Activated T-helper 17 cell treated with anti-CD3 and anti-CD28 coated beads, Interleukin-2, amount 50 U/mL, for 72 hours (primary cell): ENCODE data around the gene HNMT. TPM values are rescaled to one million over a fixed set of nuclear protein-coding genes. Genes with fewer than 3 reads are reported as not detected.
"Not testable (repeated sequence)": the region's sequence is repeated elsewhere in the genome, so short reads cannot be mapped to it uniquely, and the experiment has no call there.

Experiments
- ATAC-seq: fragments of 150-1000 bp; cut with Tn5 transposase; replicated peaks from 2 replicates; pipeline ENCODE4 v1.10.0; 2021; ENCODE audit warnings: mild to moderate bottlenecking, moderate library complexity
- H3K27ac Mint-ChIP-seq: one replicate; pipeline ENCODE4 v1.8.0; 2022; ENCODE audit warnings: mixed read lengths
- H3K27me3 Mint-ChIP-seq: one replicate; pipeline ENCODE4 v1.8.0; 2022; ENCODE audit warnings: mixed read lengths
- H3K36me3 Mint-ChIP-seq: one replicate; pipeline ENCODE4 v1.8.0; 2022; ENCODE audit warnings: low read depth, mild to moderate bottlenecking, mixed read lengths
- H3K4me1 Mint-ChIP-seq: one replicate; pipeline ENCODE4 v1.8.0; 2022; ENCODE audit warnings: mixed read lengths
- H3K4me3 Mint-ChIP-seq: one replicate; pipeline ENCODE4 v1.8.0; 2022; ENCODE audit warnings: mild to moderate bottlenecking, mixed read lengths
- H3K9me3 Mint-ChIP-seq: one replicate; pipeline ENCODE4 v1.8.0; 2022; ENCODE audit warnings: mixed read lengths
- total RNA-seq, 2 donors: library from RNA; stranded (reverse); gene quantifications; one replicate each; pipeline ENCODE4 v1.2.3, GENCODE V29; 2022

Gene HNMT
- total RNA-seq, 2 donors from 2014 or later = not detected

GRCh38 chr2:138023298-138023697 lies 59.0 kb downstream of the HNMT start:
- ATAC-seq = no peak
- Mint-ChIP-seq H3K4me1 (no peaks in the 10 kb centered on the region), H3K9me3 (no peaks in the 10 kb centered on the region), H3K36me3 (no peaks in the 10 kb centered on the region), H3K27me3 (no peaks in the 10 kb centered on the region), H3K4me3 (no peak overlapping the region), H3K27ac (no peak overlapping the region)

- no peaks in the 10 kb centered on the region for H3K9me3 Mint-ChIP-seq
- H3K27ac Mint-ChIP-seq = no peak overlapping the region
- H3K4me3 Mint-ChIP-seq = no peak overlapping the region
- H3K36me3 Mint-ChIP-seq = no peaks in the 10 kb centered on the region
- no peak for ATAC-seq
- H3K4me1 Mint-ChIP-seq = no peaks in the 10 kb centered on the region
- H3K27me3 Mint-ChIP-seq = no peaks in the 10 kb centered on the region
Observed at GRCh38 chr2:138023976-138024375, 59.7 kb downstream of the HNMT start.

- no peaks in the 10 kb centered on the region for H3K9me3 Mint-ChIP-seq
- ATAC-seq = no peak
- H3K27me3 Mint-ChIP-seq = no peaks in the 10 kb centered on the region
- H3K4me1 Mint-ChIP-seq = no peaks in the 10 kb centered on the region
- no peaks in the 10 kb centered on the region for H3K36me3 Mint-ChIP-seq
- H3K27ac Mint-ChIP-seq = no peak overlapping the region
- no peak overlapping the region for H3K4me3 Mint-ChIP-seq
Observed at GRCh38 chr2:138026111-138027020, 62.1 kb downstream of the HNMT start.

GRCh38 chr2:138028538-138028937 lies 64.3 kb downstream of the HNMT start:
- H3K36me3 Mint-ChIP-seq = no peaks in the 10 kb centered on the region
- H3K9me3 Mint-ChIP-seq = no peaks in the 10 kb centered on the region
- no peak overlapping the region for H3K27ac Mint-ChIP-seq
- H3K4me1 Mint-ChIP-seq = no peaks in the 10 kb centered on the region
- ATAC-seq = no peak
- H3K27me3 Mint-ChIP-seq = no peaks in the 10 kb centered on the region
- no peak overlapping the region for H3K4me3 Mint-ChIP-seq

- ATAC-seq = no peak
- H3K4me1 Mint-ChIP-seq = no peaks in the 10 kb centered on the region
- H3K4me3 Mint-ChIP-seq = no peak overlapping the region
- H3K27ac Mint-ChIP-seq = no peak overlapping the region
- H3K27me3 Mint-ChIP-seq = no peaks in the 10 kb centered on the region
- H3K36me3 Mint-ChIP-seq = no peaks in the 10 kb centered on the region
- H3K9me3 Mint-ChIP-seq = no peaks in the 10 kb centered on the region
Observed at GRCh38 chr2:138029276-138029675, 65.0 kb downstream of the HNMT start.

- Mint-ChIP-seq H3K4me3 (no peak overlapping the region), H3K9me3 (no peaks in the 10 kb centered on the region), H3K27me3 (no peaks in the 10 kb centered on the region), H3K27ac (no peak overlapping the region), H3K36me3 (no peaks in the 10 kb centered on the region), H3K4me1 (no peaks in the 10 kb centered on the region)
- ATAC-seq = peak; percentile 39
Observed at GRCh38 chr2:138030459-138030858, 66.2 kb downstream of the HNMT start.

GRCh38 chr2:138032334-138032733 lies 68.1 kb downstream of the HNMT start:
- no peaks in the 10 kb centered on the region for H3K9me3 Mint-ChIP-seq
- no peak overlapping the region for H3K27ac Mint-ChIP-seq
- H3K27me3 Mint-ChIP-seq = no peaks in the 10 kb centered on the region
- no peaks in the 10 kb centered on the region for H3K36me3 Mint-ChIP-seq
- H3K4me1 Mint-ChIP-seq = no peaks in the 10 kb centered on the region
- ATAC-seq = no peak
- H3K4me3 Mint-ChIP-seq = no peak overlapping the region

DNA sequence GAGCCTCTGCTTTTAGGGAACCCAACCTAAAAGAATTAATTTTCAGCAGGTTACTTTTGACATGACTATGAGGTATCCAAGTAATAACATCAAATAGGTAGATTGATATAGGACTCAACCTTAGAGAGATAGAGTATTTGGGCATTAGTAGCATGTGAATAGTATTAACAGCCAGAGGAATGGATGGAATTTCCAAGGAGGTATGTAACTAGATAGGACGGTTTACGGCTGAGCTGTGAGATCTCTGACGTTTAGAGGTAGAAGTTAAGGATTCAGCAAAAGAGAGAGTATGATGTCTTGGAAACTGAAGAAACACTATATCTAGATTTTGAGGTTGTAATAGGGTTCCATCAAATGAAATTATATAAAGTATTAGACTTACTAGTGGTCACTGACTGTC lies 70.3 kb downstream of the HNMT start:
- no peak overlapping the region for H3K27ac Mint-ChIP-seq
- no peak overlapping the region for H3K4me3 Mint-ChIP-seq
- ATAC-seq = no peak
- no peaks in the 10 kb centered on the region for H3K9me3 Mint-ChIP-seq
- no peaks in the 10 kb centered on the region for H3K4me1 Mint-ChIP-seq
- no peaks in the 10 kb centered on the region for H3K36me3 Mint-ChIP-seq
- H3K27me3 Mint-ChIP-seq = no peaks in the 10 kb centered on the region

DNA sequence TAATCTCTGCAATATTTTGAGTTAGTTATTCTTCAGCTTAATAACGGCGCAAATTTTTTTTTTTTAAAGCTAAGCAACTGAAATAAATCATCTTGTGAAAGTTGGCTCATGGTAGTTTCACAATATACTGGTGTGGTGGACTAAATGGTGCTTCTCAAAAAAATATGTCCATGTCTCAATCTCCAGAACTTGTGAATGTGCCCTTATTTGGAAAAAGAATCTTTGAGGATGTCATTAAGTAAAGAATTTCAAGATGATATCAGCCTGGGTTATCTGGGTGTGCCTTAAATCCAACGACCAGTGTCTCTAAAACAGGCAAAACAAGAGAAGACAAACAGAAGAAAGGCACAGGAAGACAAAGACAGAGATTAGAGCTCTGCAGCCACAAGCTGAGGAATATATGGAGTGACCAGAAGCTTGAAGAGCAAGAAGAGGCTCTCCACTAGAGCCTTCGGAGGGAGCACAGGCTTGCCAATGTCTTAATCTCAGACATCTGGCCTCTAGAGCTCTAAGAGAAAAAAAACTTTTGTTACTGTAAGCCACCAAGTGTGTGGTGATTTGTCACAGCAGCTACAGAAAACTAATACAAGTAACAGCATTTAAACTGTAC lies 71.4 kb downstream of the HNMT start:
- H3K4me3 Mint-ChIP-seq = no peak overlapping the region
- H3K9me3 Mint-ChIP-seq = no peaks in the 10 kb centered on the region
- no peaks in the 10 kb centered on the region for H3K27me3 Mint-ChIP-seq
- no peak overlapping the region for H3K27ac Mint-ChIP-seq
- ATAC-seq = no peak
- no peaks in the 10 kb centered on the region for H3K4me1 Mint-ChIP-seq
- no peaks in the 10 kb centered on the region for H3K36me3 Mint-ChIP-seq

DNA sequence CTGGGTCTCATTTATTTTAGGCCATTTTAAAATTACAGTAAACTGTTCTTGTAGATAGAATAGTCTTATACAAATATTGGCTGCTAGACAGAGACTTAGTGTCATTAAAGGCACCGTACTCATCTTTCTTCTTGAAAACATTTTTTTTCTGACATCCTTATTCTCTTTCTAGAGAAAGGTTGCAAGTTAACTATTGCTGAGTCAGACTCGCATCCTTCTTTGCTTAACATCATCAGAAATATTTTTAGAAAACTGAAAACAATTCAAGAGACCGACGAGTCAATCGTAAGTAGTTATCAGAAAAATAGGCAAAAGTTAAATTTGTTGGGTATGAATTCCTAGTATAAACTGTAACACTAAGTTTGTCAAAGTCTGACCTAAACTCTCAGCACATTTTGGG lies 72.2 kb downstream of the HNMT start:
- Mint-ChIP-seq H3K27ac (no peak overlapping the region), H3K36me3 (no peaks in the 10 kb centered on the region), H3K27me3 (no peaks in the 10 kb centered on the region), H3K9me3 (no peaks in the 10 kb centered on the region), H3K4me1 (no peaks in the 10 kb centered on the region), H3K4me3 (no peak overlapping the region)
- ATAC-seq = no peak

GRCh38 chr2:138037090-138037489 lies 72.8 kb downstream of the HNMT start:
- Mint-ChIP-seq H3K4me3 (no peak overlapping the region), H3K36me3 (no peaks in the 10 kb centered on the region), H3K27ac (no peak overlapping the region), H3K27me3 (no peaks in the 10 kb centered on the region), H3K4me1 (no peaks in the 10 kb centered on the region), H3K9me3 (no peaks in the 10 kb centered on the region)
- ATAC-seq = no peak

GRCh38 chr2:138040616-138041015 lies 76.3 kb downstream of the HNMT start:
- H3K4me1 Mint-ChIP-seq = no peaks in the 10 kb centered on the region
- no peak for ATAC-seq
- H3K27ac Mint-ChIP-seq = no peak overlapping the region
- H3K36me3 Mint-ChIP-seq = no peaks in the 10 kb centered on the region
- H3K4me3 Mint-ChIP-seq = no peak overlapping the region
- H3K27me3 Mint-ChIP-seq = no peaks in the 10 kb centered on the region
- peaks cover 4% of the 10 kb centered on the region for H3K9me3 Mint-ChIP-seq

GRCh38 chr2:138042311-138042710 lies 78.0 kb downstream of the HNMT start:
- Mint-ChIP-seq H3K9me3 (peaks cover 4% of the 10 kb centered on the region), H3K27ac (no peak overlapping the region), H3K36me3 (no peaks in the 10 kb centered on the region), H3K4me1 (no peaks in the 10 kb centered on the region), H3K27me3 (no peaks in the 10 kb centered on the region), H3K4me3 (no peak overlapping the region)
- ATAC-seq = no peak

DNA sequence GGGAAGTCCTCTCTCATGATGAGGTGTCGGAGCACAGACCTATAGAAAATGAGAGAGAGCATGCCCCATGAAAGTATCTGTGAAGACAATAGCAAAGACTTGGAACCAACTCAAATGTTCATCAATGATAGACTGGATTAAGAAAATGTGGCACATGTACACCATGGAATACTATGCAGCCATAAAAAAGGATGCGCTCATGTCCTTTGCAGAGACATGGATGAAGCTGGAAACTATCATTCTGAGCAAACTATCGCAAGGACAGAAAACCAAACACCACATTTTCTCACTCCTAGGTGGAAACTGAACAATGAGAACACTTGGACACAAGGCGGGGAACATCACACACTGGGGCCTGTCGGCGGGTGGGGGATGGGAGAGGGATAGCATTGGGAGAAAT lies 79.3 kb downstream of the HNMT start:
- not testable (repeated sequence) for H3K36me3 Mint-ChIP-seq, H3K27me3 Mint-ChIP-seq, ATAC-seq, H3K4me3 Mint-ChIP-seq, H3K4me1 Mint-ChIP-seq, H3K27ac Mint-ChIP-seq, H3K9me3 Mint-ChIP-seq

DNA sequence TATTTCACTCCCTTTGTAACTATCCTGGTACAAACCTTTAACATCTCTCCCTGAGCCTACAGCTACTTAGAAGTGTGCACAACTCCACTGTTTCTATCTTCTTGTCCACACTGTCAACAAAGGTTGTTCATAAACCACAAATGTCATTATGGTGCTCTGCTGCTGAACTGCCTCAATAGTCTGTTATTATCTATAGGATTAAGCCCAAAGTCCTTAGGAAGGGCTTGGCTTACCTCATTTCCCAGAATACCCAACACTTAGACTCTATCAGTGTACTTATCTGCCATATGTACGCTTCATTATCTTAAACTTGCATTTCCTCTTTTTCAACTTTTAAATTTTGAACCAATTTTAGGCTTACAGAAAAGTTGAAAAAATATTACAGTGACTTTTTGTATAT lies 94.2 kb downstream of the HNMT start:
- Mint-ChIP-seq H3K4me1 (no peaks in the 10 kb centered on the region), H3K27me3 (no peaks in the 10 kb centered on the region), H3K36me3 (no peaks in the 10 kb centered on the region), H3K4me3 (no peak overlapping the region), H3K9me3 (no peaks in the 10 kb centered on the region), H3K27ac (no peak overlapping the region)
- ATAC-seq = no peak
